Cortex of kidney (tissue), 1 donor: ENCODE data around the gene CACNG1.

Source experiments
- DNase-seq: peaks from one replicate; lab custom pipeline; 2025; lab: John Stamatoyannopoulos, UW

CACNG1 gene

DNA sequence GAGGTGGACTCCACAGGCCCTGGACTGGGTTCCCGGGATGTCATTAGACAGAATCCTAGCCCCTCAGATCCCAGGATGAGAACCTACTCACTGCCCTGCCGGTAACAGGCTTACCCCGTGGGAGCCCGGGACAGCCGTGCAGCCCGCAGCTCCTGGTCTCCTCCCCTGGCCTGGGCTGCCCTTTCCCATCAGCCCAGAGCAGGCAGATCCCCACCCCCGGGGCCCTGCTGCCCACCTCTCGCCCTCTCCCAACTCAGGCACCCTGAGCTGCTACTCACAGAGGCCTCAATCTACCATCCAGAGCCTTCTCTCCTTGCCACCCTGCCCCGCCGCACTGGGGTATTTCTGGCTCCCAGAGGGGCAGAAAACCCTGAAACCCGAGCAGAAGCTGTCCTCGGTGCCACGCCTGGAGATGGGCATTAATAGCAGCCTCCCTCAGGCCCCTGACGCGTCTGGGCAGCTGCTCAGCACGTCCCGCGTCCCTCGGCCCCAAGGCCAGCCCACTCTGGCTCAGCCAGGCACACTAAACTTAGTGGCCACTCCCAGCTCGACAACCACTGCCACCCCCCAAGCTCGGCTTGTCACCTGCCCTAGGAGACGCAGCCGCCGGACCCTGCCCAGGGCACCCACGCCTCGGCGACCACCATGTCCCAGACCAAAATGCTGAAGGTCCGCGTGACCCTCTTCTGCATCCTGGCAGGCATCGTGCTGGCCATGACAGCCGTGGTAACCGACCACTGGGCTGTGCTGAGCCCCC, at the start of gene CACNG1:
TSS of gene CACNG1 (plus strand) at position 539 of the 757 bp plus-strand sequence. CDS start at position 646, 107 bp downstream.
- no peak for DNase-seq

- no peak for DNase-seq
Measured at GRCh38 chr17:66994930-66995535, 49.3 kb upstream of the CACNG1 start.

GRCh38 chr17:66995944-66996343, 48.4 kb upstream of the CACNG1 start:
- DNase-seq = no peak

DNA sequence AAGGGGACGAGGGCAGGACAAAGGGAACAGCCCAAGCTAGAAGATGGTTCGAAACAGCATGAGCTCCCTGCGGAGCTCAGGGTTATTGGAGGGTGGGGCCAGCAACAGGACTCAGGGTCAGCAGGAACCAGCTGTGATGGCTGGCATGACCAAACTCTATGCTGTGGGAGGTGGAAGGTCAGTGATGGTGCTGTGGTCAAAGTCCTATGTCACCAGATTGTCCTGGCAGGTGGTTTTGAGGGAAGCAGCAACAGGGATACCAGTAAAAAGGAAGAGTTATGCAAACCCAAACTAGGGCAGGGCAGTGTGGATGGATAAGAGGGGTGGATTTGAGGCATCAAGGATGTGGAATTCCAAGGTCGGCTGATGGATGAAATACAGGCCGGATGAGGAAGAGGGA, 47.4 kb upstream of the CACNG1 start:
- DNase-seq = no peak

DNA sequence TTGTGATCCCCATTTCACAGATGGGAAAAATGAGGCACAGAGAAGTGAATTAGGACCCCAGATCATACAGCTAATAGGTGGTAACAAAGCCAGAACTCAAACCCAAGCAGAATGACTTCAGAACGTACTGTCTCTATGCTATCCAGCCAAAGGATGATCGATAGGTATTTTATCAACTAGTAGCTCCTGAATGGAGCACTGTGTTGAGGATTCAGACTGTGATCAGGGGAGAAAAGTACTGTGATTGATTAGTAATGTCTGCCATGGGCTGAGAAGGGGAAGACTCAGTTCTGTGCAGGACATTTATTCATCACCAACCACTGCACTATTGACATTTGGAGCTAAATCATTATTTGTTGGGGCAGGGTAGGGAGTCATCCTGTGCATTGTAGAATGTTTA, 41.1 kb upstream of the CACNG1 start:
- DNase-seq = no peak

DNA sequence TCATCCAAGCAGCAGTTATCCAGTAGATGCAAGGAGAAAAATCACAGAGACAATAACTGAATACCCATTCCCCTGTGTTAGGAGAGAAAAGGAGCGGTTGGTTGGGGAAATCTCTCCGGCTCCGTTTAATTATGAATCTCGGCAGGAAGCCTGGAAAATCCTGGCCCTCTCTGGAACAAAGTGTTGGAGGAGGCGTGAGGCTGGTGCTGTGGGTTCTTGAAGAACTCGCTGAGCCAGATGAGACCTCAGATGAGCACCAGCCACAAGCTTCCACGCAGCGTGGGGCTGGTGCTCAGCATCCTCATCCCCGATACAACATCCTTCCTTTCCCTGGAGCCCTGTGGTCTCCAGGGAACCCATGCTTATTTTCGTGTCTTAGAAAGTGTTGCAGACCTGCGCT, 40.2 kb upstream of the CACNG1 start:
- DNase-seq = no peak

GRCh38 chr17:67007266-67007665, 37.1 kb upstream of the CACNG1 start:
- no peak for DNase-seq

DNA sequence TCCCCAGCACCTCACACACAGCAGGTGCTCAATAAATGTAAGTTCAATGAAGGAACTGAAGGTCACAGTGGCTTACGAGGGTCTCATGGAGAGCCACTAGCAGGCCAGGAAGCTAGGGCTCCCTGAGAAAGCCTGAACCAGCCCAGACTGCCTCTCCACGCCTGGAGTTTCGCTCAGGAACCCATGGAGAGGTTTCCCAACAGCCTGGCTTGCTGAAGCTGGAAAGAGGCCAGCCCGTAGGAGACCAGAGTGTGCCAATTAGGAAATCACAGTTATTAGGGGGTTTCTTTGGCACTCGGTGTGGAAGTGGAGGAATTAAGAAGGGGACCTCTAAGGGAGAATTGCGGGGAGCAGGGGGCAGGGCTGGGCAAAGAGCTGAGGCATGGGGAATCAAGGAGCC, 36.3 kb upstream of the CACNG1 start:
- no peak for DNase-seq

- DNase-seq = no peak
Measured at GRCh38 chr17:67011527-67012175, 32.7 kb upstream of the CACNG1 start.

DNA sequence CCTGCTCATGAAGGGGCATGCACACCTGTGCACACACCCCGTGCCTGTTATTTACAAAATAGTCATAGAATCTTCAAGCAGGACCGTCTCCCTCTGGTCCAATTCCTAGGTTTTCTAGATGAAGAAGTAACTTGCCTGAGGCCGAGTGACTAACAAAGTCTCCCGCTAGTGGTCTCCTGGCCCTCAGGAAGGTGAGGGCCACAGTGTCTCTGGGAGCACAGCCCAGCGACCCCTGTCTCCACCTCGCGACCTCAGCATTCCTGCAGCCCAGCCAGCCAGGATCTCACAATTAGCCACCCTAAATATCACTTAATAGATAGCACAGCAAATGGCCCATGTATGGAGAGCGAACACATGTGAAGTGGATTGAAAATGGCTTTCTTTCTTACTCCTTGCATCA, 30.5 kb upstream of the CACNG1 start:
- no peak for DNase-seq

DNA sequence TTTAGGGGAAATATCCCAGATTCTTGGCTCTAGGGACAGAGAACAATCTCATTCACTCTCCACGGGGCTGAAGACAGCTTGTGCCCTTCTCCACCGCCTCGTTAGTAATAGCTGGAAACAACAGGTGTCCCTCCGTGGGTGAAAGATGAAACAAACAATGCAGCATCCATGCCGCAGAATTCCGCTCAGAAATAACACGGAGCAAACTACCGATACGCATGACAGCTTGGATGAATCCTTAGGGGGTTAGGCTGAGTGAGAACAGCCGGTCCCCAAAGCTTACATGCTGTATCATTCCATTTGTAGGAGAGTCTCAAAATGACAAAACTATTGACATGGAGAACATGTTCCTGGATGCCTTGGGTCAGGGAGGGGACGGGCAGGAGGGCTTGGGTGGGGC, 29.4 kb upstream of the CACNG1 start:
- DNase-seq = no peak

- no peak for DNase-seq
Measured at GRCh38 chr17:67016039-67016762, 28.2 kb upstream of the CACNG1 start.

- no peak for DNase-seq
Measured at GRCh38 chr17:67017910-67018309, 26.4 kb upstream of the CACNG1 start.

DNA sequence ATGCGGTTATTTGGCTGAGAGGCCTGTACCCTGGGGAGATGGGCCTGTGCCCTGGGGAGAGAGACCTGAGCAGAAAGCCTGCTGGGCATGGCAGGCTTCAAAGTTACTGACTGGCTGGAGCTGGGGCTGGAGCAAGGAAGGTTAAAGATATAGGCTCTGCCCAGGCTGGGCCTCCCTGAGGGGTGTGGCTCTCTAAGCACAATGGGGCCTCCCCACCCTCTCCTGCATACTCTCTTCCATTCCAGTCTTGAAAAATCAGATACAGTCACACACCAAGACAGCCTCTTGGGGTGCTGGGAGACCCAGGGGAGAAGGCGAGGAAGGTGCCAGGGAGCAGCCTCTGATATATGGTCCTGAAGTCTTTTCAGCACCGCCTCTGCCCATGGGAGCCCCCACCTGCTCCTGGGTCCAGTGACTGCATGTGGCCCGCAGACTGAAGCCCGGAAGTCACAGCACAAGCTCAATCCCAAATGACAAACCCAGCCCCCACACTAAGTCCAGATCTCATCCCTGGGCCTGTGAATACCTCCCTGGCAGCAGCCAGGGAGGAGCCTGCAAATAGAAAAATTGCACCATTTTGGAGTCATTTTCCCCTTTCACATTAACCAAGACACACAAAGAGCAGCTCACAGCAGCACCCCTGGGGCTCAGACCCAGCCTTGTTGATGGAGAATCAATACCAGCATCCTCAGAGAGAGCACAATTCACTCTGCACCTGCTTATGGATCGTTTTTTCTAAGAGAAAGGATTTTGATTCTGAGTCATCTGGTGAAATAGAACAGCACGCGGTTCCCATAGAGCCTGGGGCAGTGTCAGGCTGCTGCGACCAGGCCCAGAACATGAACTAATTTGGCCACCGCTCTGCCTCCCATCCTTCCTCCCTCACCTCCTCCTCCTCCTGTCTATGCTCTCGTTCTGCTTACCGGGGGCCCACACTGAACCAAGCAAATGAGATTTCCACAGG, 25.6 kb upstream of the CACNG1 start:
- DNase-seq = no peak

DNA sequence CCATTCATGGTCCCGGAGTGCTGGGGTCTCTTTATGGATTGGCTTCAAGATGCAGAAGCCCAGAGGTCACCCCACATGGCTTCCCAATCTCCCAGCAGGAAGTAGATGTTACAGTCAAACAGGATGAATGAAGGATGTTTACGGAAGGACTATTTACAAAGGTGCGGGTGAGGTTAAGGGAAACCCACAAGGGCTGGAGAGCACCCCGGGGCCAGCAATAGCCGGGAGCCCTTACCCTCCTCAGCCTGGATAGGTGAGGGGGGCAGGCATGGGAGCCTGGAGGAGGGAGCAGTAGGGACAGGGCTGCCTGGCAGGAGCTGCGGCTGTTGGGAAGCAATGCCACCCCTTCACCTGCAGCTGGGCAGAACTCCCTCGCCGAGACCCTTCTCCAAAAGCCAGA, 24.5 kb upstream of the CACNG1 start:
- DNase-seq = no peak

DNA sequence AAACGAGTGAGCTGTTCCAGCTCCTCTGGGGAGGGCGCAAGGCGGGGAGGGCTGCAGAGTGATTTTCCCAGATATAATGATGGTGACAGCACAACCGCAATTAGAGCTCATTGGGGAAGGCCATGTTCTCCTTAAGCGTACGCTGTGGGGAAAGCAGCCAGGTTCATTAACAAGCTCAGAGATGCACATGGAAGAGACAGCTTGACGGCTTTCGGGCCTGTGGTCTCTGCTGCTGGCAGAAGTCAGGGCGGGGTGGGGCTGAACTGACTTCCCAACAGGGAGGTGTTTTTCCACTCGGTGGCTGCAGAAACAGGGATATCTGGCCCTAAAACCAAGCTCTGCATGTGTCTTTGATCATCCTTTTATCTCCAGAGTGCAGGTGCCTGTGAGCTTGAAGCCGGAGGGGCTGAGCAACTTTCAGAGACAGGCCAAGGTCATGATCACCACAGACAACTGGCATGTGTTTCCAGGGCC, 24.0 kb upstream of the CACNG1 start:
- DNase-seq = no peak

- no peak for DNase-seq
Measured at GRCh38 chr17:67021196-67021595, 23.2 kb upstream of the CACNG1 start.

DNA sequence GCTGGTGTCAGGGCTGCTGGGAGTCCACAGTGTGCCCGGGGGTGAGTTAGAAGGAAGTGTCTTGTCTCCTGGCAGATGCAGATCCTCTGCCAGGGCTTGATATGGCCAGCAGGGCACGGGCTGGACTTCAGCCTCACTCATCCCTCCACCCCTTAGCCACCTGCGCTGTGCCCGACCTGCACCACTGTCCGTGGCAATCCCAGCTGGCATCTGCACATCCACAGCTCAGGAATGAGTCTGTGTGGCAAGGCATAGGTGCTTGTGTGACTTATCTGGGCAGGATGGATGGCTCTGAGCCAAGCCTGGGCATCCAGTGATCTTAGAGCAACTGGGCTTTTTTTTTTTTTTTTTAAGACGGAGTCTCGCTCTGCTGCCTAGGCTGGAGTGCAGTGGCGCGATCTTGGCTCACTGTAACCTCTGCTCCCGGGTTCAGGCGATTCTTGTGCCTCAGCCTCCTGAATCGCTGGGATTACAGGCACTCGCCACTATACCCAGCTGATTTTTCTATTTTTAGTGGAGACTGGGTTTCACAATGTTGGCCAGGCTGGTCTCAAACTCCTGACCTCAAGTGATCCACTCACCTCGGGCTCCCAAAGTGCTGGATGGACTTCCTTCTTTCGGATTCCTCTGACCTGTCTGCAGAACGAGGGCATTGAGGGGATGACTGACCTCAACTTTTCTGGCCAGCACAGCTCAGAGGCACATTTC, 22.5 kb upstream of the CACNG1 start:
- no peak for DNase-seq

GRCh38 chr17:67022451-67022810, 21.9 kb upstream of the CACNG1 start:
- no peak for DNase-seq

DNA sequence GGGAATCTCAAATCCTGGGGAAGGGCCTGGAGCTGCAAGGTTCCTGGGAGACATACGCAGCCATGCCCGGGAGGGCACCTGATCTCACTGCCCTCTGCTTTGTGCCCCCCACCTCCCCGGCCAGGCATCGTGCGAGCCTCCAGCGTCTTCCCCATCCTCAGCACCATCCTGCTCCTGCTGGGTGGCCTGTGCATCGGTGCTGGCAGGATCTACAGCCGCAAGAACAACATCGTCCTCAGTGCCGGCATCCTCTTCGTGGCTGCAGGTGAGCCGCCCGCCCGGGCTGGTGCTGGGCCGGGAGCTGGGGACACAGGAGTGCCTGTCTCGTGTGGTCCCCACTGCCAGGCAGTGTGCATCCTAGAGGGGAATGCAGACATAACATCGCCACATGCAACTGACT, 19.6 kb upstream of the CACNG1 start:
- DNase-seq = no peak
